GM18858 (cell line): Measurements from ENCODE around the gene NBEAL2.

Source experiments
- ATAC-seq: cut with Tn5 transposase; IDR thresholded peaks from one replicate; pipeline ENCODE4 v1.9.1; 2021; ENCODE audit not compliant: unreplicated experiment

Gene NBEAL2

GRCh38 chr3:46998121-46998851 is 18.8 kb downstream of the NBEAL2 start:
- ATAC-seq = no peak

GRCh38 chr3:46998852-46999515 is 19.5 kb downstream of the NBEAL2 start:
- no peak for ATAC-seq

DNA sequence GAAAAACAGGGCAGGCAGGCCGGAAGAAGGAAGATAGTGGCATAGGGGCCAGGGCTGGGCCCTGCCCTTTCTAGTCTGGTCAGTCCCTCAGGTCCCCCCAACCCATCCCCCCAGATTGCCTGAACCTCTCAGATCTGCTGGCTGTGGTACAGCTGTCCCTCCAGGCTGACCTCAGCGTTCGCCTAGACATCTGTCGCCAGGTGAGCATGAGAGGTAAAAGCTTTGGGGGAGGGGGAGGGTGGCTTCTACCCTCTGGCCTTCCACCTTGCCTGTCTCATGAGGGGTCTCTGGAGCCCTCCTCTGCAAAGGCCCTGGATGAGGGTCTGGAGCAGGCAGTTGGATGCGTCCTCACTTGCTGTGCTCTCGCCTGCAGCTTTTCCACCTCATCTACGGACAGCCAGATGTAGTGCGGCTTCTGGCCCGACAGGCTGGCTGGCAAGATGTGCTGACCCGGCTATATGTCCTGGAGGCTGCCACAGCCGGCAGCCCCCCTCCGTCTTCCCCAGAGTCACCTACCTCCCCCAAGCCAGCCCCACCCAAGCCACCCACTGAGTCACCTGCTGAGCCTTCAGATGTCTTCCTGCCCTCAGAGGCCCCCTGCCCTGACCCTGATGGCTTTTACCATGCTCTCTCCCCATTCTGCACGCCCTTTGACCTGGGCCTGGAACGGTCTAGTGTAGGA is 20.2 kb downstream of the NBEAL2 start:
- ATAC-seq = no peak

GRCh38 chr3:47000198-47000815 is 20.8 kb downstream of the NBEAL2 start:
- no peak for ATAC-seq

DNA sequence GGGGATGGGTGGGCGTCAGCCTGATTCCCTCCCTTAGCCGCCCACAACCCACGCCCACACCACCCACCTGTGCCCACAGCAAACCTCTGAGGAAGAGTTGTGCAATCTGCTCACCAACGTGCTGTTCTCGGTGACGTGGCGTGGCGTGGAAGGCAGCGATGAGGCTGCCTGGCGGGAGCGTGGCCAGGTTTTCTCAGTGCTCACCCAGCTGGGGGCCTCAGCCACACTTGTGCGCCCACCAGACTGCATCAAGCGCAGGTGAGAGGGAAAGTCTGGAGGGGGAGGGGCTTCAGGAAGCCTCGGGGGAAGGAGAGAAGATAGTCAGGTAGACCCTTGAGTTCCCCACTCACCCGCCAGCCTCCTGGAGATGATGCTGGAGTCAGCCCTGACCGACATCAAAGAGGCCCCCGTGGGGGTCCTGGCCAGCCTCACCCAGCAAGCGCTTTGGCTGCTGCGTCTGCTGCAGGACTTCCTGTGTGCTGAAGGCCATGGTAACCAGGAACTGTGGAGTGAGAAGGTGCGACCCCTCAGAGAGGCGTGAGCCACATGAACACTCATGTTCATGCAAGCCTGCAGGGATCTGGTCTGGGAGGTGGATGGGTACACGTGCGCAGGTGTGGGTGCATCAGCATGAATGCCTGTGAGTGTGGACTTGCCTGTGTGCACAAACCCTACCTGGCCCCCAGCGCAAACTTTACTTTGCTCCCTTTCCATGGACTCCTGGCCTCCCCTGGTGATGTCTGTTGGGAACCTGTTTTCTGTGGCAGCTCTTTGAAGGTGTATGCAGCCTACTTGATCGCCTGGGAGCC is 21.7 kb downstream of the NBEAL2 start:
- no peak for ATAC-seq

DNA sequence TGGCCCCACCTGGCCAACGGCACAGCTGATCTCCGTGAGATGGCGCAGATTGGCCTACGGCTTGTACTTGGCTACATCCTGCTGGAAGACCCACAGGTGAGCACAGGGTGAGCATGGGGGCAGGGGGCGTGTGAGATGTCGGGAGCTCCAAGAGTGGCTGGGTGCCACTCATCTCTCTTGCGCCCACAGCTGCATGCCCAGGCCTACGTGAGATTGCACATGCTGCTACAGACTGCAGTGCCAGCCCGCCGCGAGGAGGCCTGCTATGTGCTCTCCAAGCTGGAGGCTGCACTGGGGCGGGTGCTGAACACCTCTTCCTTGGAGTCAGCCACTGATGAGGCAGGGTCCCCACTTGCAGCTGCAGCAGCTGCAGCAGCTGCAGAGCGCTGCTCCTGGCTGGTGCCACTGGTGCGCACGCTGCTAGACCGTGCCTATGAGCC is 22.3 kb downstream of the NBEAL2 start:
- ATAC-seq = no peak

DNA sequence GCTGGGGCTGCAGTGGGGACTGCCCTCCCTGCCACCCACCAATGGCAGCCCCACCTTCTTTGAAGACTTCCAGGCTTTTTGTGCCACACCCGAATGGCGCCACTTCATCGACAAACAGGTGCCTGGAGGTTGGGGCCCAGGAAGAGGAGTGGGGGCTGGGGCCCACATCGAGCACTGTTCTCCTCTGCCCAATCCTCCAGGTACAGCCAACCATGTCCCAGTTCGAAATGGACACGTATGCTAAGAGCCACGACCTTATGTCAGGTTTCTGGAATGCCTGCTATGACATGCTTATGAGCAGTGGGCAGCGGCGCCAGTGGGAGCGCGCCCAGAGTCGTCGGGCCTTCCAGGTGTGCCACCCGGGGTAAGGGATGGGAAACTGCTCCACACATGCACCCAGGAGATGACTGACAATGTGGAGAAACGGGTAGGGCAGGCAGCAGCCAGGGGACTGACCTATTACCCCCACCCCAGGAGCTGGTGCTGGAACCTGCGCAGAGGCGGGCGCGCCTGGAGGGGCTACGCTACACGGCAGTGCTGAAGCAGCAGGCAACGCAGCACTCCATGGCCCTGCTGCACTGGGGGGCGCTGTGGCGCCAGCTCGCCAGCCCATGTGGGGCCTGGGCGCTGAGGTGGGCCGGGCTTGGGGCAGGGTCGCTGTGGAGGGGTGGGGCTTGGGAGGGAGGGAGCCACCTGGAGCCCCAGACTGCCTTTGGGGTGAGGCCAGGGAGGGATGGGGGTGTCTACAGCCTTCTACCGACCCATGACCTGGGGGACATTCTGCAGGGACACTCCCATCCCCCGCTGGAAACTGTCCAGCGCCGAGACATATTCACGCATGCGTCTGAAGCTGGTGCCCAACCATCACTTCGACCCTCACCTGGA is 22.9 kb downstream of the NBEAL2 start:
- no peak for ATAC-seq

DNA sequence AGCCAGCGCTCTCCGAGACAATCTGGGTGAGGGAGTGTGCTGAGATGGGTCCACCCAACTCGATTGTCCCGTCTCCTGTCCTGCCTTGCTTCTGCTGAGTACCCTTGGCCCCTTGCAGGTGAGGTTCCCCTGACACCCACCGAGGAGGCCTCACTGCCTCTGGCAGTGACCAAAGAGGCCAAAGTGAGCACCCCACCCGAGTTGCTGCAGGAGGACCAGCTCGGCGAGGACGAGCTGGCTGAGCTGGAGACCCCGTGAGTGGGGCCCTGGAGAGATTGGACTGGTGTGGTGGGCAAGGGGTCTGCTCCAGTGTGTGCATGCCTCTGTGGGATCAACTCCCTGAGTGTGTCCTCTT is 23.6 kb downstream of the NBEAL2 start:
- no peak for ATAC-seq

- no peak for ATAC-seq
Observed at GRCh38 chr3:47003461-47004368, 24.2 kb downstream of the NBEAL2 start.

DNA sequence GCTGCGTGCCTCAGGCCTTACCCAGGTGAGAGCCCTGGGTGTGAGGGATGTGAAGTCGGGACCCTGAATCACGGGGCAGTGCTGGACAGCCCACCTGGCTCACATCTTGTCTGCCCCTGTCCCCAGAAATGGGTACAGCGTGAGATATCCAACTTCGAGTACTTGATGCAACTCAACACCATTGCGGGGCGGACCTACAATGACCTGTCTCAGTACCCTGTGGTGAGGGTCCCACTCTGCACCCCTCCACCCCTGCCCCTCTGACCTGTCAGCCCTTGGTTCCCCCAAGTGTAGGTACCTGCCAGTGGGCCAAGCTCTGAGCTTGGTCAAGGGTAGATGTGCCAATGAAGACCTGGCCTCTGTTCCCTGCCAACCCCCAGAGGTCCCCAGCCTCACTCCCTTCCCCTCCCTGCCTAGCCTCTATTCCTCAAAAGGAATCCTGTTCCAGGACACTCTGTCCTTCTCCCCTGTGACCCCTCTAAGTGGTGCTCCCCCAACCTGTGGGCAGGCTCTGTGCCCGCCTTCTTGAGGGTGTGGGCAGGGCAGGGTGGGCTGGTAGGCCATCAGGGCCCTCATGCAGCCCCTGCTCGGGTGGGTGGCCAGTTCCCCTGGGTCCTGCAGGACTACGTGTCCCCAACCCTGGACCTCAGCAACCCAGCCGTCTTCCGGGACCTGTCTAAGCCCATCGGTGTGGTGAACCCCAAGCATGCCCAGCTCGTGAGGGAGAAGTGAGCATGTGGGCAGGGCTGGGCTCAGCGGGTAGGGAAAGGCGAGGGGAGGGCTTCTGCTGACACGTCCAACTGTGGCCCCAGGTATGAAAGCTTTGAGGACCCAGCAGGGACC is 25.1 kb downstream of the NBEAL2 start:
- no peak for ATAC-seq

- ATAC-seq = no peak
Observed at GRCh38 chr3:47005212-47006144, 26.0 kb downstream of the NBEAL2 start.

DNA sequence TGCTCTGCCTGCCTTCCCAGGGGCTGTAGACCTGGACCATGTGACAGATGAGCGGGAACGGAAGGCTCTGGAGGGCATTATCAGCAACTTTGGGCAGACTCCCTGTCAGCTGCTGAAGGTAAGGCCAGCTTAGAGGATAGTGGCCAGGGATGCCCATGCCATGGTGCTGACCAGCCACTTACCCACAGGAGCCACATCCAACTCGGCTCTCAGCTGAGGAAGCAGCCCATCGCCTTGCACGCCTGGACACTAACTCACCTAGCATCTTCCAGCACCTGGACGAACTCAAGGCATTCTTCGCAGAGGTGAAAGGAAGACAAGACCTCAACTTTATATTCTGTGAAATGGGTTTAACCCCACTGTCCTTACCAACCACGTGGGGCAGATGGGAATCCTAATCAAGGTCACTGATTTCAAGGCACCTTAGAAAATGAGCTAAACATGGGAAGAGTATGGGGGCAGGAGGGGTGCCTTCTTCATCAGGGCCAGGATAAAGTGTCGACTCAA is 26.7 kb downstream of the NBEAL2 start:
- ATAC-seq = no peak

GRCh38 chr3:47007001-47007400 is 27.5 kb downstream of the NBEAL2 start:
- ATAC-seq = no peak

- ATAC-seq = no peak
Observed at GRCh38 chr3:47007482-47008233, 28.2 kb downstream of the NBEAL2 start.

- no peak for ATAC-seq
Observed at GRCh38 chr3:47008234-47008796, 28.8 kb downstream of the NBEAL2 start.

DNA sequence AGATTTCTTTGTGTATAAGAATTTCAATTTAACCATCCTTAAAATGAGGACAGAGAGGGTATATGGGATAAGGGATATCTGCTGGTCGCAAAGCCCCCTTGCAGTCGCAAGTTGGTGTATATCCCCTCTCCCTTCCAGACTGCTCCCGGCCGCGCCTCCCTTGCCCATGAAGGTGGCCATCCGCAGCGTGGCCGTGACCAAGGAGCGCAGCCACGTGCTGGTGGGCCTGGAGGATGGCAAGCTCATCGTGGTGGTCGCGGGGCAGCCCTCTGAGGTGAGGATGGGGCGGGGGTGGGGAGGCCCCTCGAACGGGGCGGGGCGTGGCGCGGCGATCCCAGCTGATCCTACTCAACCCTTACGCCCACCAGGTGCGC is 29.4 kb downstream of the NBEAL2 start:
- ATAC-seq = no peak
